Measurements from ENCODE around the gene ARID1B.

The ARID1B gene

DNA sequence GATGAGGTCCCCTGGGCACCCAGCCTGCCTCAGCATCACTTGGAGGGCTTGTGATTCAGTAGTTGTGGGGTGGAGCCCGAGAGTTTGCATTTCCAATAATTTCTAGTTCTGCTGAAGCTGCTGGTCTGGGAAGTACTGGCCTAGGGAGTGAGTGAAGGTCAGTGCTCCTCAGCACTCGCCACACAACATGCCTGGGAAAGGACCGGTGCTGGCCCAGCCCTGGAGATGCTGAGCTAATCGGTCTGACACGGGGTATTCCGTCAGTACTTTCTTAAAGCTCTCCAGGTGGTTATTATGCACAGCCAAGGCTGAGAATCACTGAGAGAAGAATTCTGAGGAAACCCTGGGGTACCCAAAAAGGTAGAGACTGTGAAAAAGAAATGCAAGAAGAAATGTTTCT is 317.9 kb downstream of the ARID1B start:
- no peak overlapping the region for H3K27ac ChIP-seq (replicated peaks; ENCODE audit: low read length)
- H3K36me3 ChIP-seq (replicated peaks in 1 of 2; ENCODE audit: control insufficient read depth in 2 of 2, insufficient read depth in 2 of 2, low read length in 2 of 2), result peaks cover 0 to 4% of the 10 kb centered on the region in 2 donors
- no peak overlapping the region for H2AFZ ChIP-seq (ENCODE audit: low read length)
- H3K4me2 ChIP-seq (ENCODE audit: insufficient read depth, low read length, poor library complexity, severe bottlenecking), result no peak overlapping the region
- H3K4me3 ChIP-seq (ENCODE audit: low read length in 2 of 2), result no peak overlapping the region
- peak overlapping the region; percentile 42 for H2AK5ac ChIP-seq (ENCODE audit: low read depth, low read length)
- H2BK5ac ChIP-seq (ENCODE audit: low read length), result no peak overlapping the region
- no CpG with 5 or more reads among the region's 6 CpGs for WGBS, 2 donors (ENCODE audit: extremely low coverage in 2 of 2, insufficient read length in 2 of 2, insufficient replicate concordance in 1 of 2)
- H2BK15ac ChIP-seq (ENCODE audit: low read length), result no peak overlapping the region
- H4K91ac ChIP-seq (ENCODE audit: low read depth, low read length, poor library complexity), result no peak overlapping the region
- no peak overlapping the region for H3K23ac ChIP-seq (ENCODE audit: low read depth, low read length, poor library complexity)
- no peaks in the 10 kb centered on the region for H3K27me3 ChIP-seq (ENCODE audit: control insufficient read depth in 3 of 3, insufficient read depth in 3 of 3, low read depth in 1 of 3, low read length in 3 of 3)
- no peaks in the 10 kb centered on the region for H3K9me3 ChIP-seq (replicated peaks in 1 of 2; ENCODE audit: control insufficient read depth in 2 of 2, insufficient read depth in 1 of 2, low read depth in 1 of 2, low read length in 2 of 2)
- H3K4me1 ChIP-seq (ENCODE audit: control insufficient read depth in 2 of 2, insufficient read depth in 1 of 2, low read depth in 1 of 2, low read length in 2 of 2), result peaks cover 8 to 31% of the 10 kb centered on the region in 2 donors
- no peak overlapping the region for H4K8ac ChIP-seq (ENCODE audit: low read depth, low read length)
- H3K14ac ChIP-seq (ENCODE audit: low read length), result no peak overlapping the region
- H3K4ac ChIP-seq (ENCODE audit: low read length), result no peak overlapping the region
- peak overlapping the region; percentile 51 for H3K18ac ChIP-seq (ENCODE audit: low read length)
- DNase-seq (ENCODE audit: low spot score), result no peak
- no peak overlapping the region for H3K9ac ChIP-seq (ENCODE audit: low read depth, low read length, poor library complexity)
- no peaks in the 10 kb centered on the region for H3K79me1 ChIP-seq (ENCODE audit: low read depth, low read length)
- no peak overlapping the region for H2BK12ac ChIP-seq (ENCODE audit: low read length)
- H2BK120ac ChIP-seq (ENCODE audit: low read depth, low read length), result no peak overlapping the region

DNA sequence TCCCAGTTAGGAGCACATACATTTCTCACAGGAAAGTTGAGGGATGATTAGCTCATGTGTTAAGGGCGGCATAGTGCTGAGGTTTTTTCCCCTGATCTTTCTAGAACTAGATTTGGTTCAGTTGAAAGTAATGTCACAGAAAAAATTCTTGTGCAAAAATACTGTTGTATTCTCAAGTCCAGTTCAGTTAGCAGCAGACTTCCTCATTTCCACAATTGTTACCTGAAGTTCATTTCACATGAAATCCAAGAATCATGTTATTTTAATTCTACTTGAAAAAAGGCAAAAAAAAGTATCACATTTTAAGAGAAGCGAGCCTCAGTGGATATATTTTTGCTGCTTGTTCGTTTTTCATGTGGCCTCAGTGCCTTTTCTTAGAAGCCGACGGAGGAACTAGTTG is 318.4 kb downstream of the ARID1B start:
- H3K27ac ChIP-seq (replicated peaks; ENCODE audit: low read length), result no peak overlapping the region
- H3K18ac ChIP-seq (ENCODE audit: low read length), result no peak overlapping the region
- no peak overlapping the region for H3K4ac ChIP-seq (ENCODE audit: low read length)
- H2BK120ac ChIP-seq (ENCODE audit: low read depth, low read length), result no peak overlapping the region
- DNase-seq (ENCODE audit: low spot score), result no peak
- no peaks in the 10 kb centered on the region for H3K79me1 ChIP-seq (ENCODE audit: low read depth, low read length)
- H3K4me2 ChIP-seq (ENCODE audit: insufficient read depth, low read length, poor library complexity, severe bottlenecking), result no peak overlapping the region
- no peak overlapping the region for H3K23ac ChIP-seq (ENCODE audit: low read depth, low read length, poor library complexity)
- no peak overlapping the region for H3K14ac ChIP-seq (ENCODE audit: low read length)
- WGBS, 2 donors (ENCODE audit: extremely low coverage in 2 of 2, insufficient read length in 2 of 2, insufficient replicate concordance in 1 of 2), result no CpG with 5 or more reads among the region's 5 CpGs
- no peaks in the 10 kb centered on the region for H3K27me3 ChIP-seq (ENCODE audit: control insufficient read depth in 3 of 3, insufficient read depth in 3 of 3, low read depth in 1 of 3, low read length in 3 of 3)
- no peak overlapping the region for H2BK5ac ChIP-seq (ENCODE audit: low read length)
- H4K91ac ChIP-seq (ENCODE audit: low read depth, low read length, poor library complexity), result no peak overlapping the region
- no peak overlapping the region for H2AK5ac ChIP-seq (ENCODE audit: low read depth, low read length)
- H3K9me3 ChIP-seq (replicated peaks in 1 of 2; ENCODE audit: control insufficient read depth in 2 of 2, insufficient read depth in 1 of 2, low read depth in 1 of 2, low read length in 2 of 2), result no peaks in the 10 kb centered on the region
- no peak overlapping the region for H2BK15ac ChIP-seq (ENCODE audit: low read length)
- no peak overlapping the region for H3K4me3 ChIP-seq (ENCODE audit: low read length in 2 of 2)
- no peak overlapping the region for H2AFZ ChIP-seq (ENCODE audit: low read length)
- H3K4me1 ChIP-seq (ENCODE audit: control insufficient read depth in 2 of 2, insufficient read depth in 1 of 2, low read depth in 1 of 2, low read length in 2 of 2), result peaks cover 3 to 30% of the 10 kb centered on the region in 2 donors
- H2BK12ac ChIP-seq (ENCODE audit: low read length), result no peak overlapping the region
- H3K36me3 ChIP-seq (replicated peaks in 1 of 2; ENCODE audit: control insufficient read depth in 2 of 2, insufficient read depth in 2 of 2, low read length in 2 of 2), result peaks cover 0 to 4% of the 10 kb centered on the region in 2 donors
- H4K8ac ChIP-seq (ENCODE audit: low read depth, low read length), result no peak overlapping the region
- H3K9ac ChIP-seq (ENCODE audit: low read depth, low read length, poor library complexity), result no peak overlapping the region

DNA sequence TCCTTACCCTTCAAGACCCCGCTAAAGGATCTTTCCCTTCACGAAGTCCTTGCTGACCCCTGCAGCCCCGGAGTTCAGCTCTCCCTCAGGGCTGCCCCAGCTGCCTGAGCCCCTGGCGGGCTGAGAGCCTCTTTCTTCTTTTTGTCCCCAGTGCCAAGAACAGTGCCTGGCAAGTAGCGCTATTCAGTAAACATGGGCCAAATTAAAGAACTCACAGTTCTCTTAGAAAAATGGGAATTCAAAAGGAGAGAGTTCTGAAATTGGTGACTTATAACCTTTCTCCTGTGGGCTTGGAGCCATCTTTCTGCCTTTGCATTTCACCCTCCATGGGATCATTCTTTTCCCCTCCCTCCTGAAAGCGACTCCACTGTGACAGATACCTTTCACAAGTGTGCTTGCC is 318.9 kb downstream of the ARID1B start:
- Histone ChIP-seq H2AFZ (ENCODE audit: low read length) (no peak overlapping the region), H3K4me1 (ENCODE audit: control insufficient read depth in 2 of 2, insufficient read depth in 1 of 2, low read depth in 1 of 2, low read length in 2 of 2) (peaks cover 2 to 25% of the 10 kb centered on the region in 2 donors), H3K4me3 (ENCODE audit: low read length in 2 of 2) (no peak overlapping the region), H3K79me1 (ENCODE audit: low read depth, low read length) (no peaks in the 10 kb centered on the region), H3K4me2 (ENCODE audit: insufficient read depth, low read length, poor library complexity, severe bottlenecking) (no peak overlapping the region), H3K9me3 (replicated peaks in 1 of 2; ENCODE audit: control insufficient read depth in 2 of 2, insufficient read depth in 1 of 2, low read depth in 1 of 2, low read length in 2 of 2) (no peaks in the 10 kb centered on the region), H2BK5ac (ENCODE audit: low read length) (no peak overlapping the region), H4K91ac (ENCODE audit: low read depth, low read length, poor library complexity) (no peak overlapping the region), H3K27me3 (ENCODE audit: control insufficient read depth in 3 of 3, insufficient read depth in 3 of 3, low read depth in 1 of 3, low read length in 3 of 3) (no peaks in the 10 kb centered on the region), H3K27ac (replicated peaks; ENCODE audit: low read length) (no peak overlapping the region), H3K9ac (ENCODE audit: low read depth, low read length, poor library complexity) (no peak overlapping the region), H3K4ac (ENCODE audit: low read length) (no peak overlapping the region), H2BK15ac (ENCODE audit: low read length) (no peak overlapping the region), H3K14ac (ENCODE audit: low read length) (no peak overlapping the region), H3K36me3 (replicated peaks in 1 of 2; ENCODE audit: control insufficient read depth in 2 of 2, insufficient read depth in 2 of 2, low read length in 2 of 2) (peaks cover 0 to 4% of the 10 kb centered on the region in 2 donors), H2BK120ac (ENCODE audit: low read depth, low read length) (no peak overlapping the region), H3K18ac (ENCODE audit: low read length) (no peak overlapping the region), H2BK12ac (ENCODE audit: low read length) (no peak overlapping the region), H2AK5ac (ENCODE audit: low read depth, low read length) (peak overlapping the region; percentile 60), H4K8ac (ENCODE audit: low read depth, low read length) (no peak overlapping the region), H3K23ac (ENCODE audit: low read depth, low read length, poor library complexity) (no peak overlapping the region)
- DNase-seq (ENCODE audit: low spot score), result no peak
- no CpG with 5 or more reads among the region's 6 CpGs for WGBS, 2 donors (ENCODE audit: extremely low coverage in 2 of 2, insufficient read length in 2 of 2, insufficient replicate concordance in 1 of 2)

DNA sequence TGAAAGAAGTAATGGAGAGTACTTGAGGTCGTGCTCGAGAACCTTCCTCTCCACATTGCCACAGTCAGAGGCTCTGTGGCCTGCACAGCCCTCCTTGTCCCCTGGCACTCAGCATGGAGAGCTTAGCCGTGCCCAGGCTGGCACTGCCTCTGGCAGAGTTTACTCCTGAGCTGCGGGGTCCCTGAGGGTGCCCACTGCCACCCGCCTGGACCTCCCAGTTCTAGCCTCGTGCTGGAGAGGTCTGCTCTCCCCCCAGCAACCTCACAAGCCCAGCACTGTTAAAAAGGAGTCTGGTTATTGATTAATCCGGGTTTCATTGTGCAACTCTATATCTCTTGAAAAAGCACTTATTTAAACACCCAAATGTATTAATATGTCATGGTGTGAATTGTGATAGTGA is 319.3 kb downstream of the ARID1B start:
- Histone ChIP-seq H3K27ac (replicated peaks; ENCODE audit: low read length) (no peak overlapping the region), H3K14ac (ENCODE audit: low read length) (no peak overlapping the region), H3K36me3 (replicated peaks in 1 of 2; ENCODE audit: control insufficient read depth in 2 of 2, insufficient read depth in 2 of 2, low read length in 2 of 2) (peaks cover 0 to 8% of the 10 kb centered on the region in 2 donors), H3K9ac (ENCODE audit: low read depth, low read length, poor library complexity) (no peak overlapping the region), H4K8ac (ENCODE audit: low read depth, low read length) (no peak overlapping the region), H4K91ac (ENCODE audit: low read depth, low read length, poor library complexity) (no peak overlapping the region), H3K4me1 (ENCODE audit: control insufficient read depth in 2 of 2, insufficient read depth in 1 of 2, low read depth in 1 of 2, low read length in 2 of 2) (peaks cover 2 to 23% of the 10 kb centered on the region in 2 donors), H3K79me1 (ENCODE audit: low read depth, low read length) (no peaks in the 10 kb centered on the region), H2BK120ac (ENCODE audit: low read depth, low read length) (peak overlapping the region; percentile 27), H2AFZ (ENCODE audit: low read length) (no peak overlapping the region), H3K4ac (ENCODE audit: low read length) (no peak overlapping the region), H2BK12ac (ENCODE audit: low read length) (peak overlapping the region; percentile 30), H2BK15ac (ENCODE audit: low read length) (no peak overlapping the region), H3K18ac (ENCODE audit: low read length) (peak overlapping the region; percentile 82), H3K9me3 (replicated peaks in 1 of 2; ENCODE audit: control insufficient read depth in 2 of 2, insufficient read depth in 1 of 2, low read depth in 1 of 2, low read length in 2 of 2) (no peaks in the 10 kb centered on the region), H3K27me3 (ENCODE audit: control insufficient read depth in 3 of 3, insufficient read depth in 3 of 3, low read depth in 1 of 3, low read length in 3 of 3) (no peaks in the 10 kb centered on the region), H2BK5ac (ENCODE audit: low read length) (no peak overlapping the region), H2AK5ac (ENCODE audit: low read depth, low read length) (peak overlapping the region; percentile 60), H3K23ac (ENCODE audit: low read depth, low read length, poor library complexity) (no peak overlapping the region), H3K4me2 (ENCODE audit: insufficient read depth, low read length, poor library complexity, severe bottlenecking) (no peak overlapping the region), H3K4me3 (ENCODE audit: low read length in 2 of 2) (no peak overlapping the region)
- DNase-seq (ENCODE audit: low spot score), result no peak
- no CpG with 5 or more reads among the region's 7 CpGs for WGBS, 2 donors (ENCODE audit: extremely low coverage in 2 of 2, insufficient read length in 2 of 2, insufficient replicate concordance in 1 of 2)
